GM12891 (cell line): ENCODE data around the gene NLRP6. TPM values are rescaled to one million over a fixed set of nuclear protein-coding genes. Genes with fewer than 3 reads are reported as not detected.
A peak's percentile ranks its signal among the peaks of the same experiment; 100 is the strongest.
"Not testable (repeated sequence)": the region's sequence is repeated elsewhere in the genome, so short reads cannot be mapped to it uniquely, and the experiment has no call there.

Experiments
- DNase-seq: peaks from one replicate; pipeline ENCODE4 v3.0.0; 2011; ENCODE audit warnings: low spot score; ENCODE audit not compliant: insufficient read length
- FAIRE-seq: peaks from 2 replicates; lab custom pipeline; 2011; peaks lifted over from hg19 to GRCh38; lab: Jason Lieb, UNC
- PAX5 ChIP-seq: IDR thresholded peaks from 2 replicates; pipeline ENCODE4 v1.6.1; 2011; ENCODE audit warnings: low read length, moderate library complexity, mild to moderate bottlenecking; ENCODE audit not compliant: insufficient read depth, severe bottlenecking
- POLR2A ChIP-seq: IDR thresholded peaks from 2 replicates; pipeline ENCODE4 v1.6.1; 2011; ENCODE audit warnings: low read depth, low read length, control low read depth
- POLR2AphosphoS5 ChIP-seq: IDR thresholded peaks from 2 replicates; pipeline ENCODE4 v1.6.1; 2011; ENCODE audit warnings: low read depth, low read length, control low read depth
- POU2F2 ChIP-seq: IDR thresholded peaks from 2 replicates; pipeline ENCODE4 v1.6.1; 2011; ENCODE audit warnings: low read depth, mild to moderate bottlenecking, control low read depth, low read length, moderate library complexity
- SPI1 ChIP-seq: IDR thresholded peaks from 2 replicates; pipeline ENCODE4 v1.6.1; 2011; ENCODE audit warnings: low read depth, low read length, control low read depth
- TAF1 ChIP-seq: IDR thresholded peaks from 2 replicates; pipeline ENCODE4 v1.6.1; 2011; ENCODE audit warnings: low read depth, low read length, control low read depth
- polyA plus RNA-seq: library from polyadenylated mRNA; unstranded; fragments of >200 nt; gene quantifications from one replicate; pipeline ENCODE4 v1.2.1, GENCODE V29; 2012; ENCODE audit warnings: low read depth, missing spikeins, inconsistent platforms; ENCODE audit not compliant: missing spikeins

Gene NLRP6
- polyA plus RNA-seq: 0.04 TPM

GRCh38 chr11:278001-278951 lies at the start of gene NLRP6:
Gene NLRP6 (plus strand): TSS chr11:278407. CDS start chr11:278570, 163 bp downstream.
- no peak for FAIRE-seq
- no peak for TF ChIP-seq POU2F2
- TF ChIP-seq POLR2AphosphoS5: no peak
- no peak for TF ChIP-seq PAX5
- no peak for TF ChIP-seq SPI1
- no peak for TF ChIP-seq TAF1

DNA sequence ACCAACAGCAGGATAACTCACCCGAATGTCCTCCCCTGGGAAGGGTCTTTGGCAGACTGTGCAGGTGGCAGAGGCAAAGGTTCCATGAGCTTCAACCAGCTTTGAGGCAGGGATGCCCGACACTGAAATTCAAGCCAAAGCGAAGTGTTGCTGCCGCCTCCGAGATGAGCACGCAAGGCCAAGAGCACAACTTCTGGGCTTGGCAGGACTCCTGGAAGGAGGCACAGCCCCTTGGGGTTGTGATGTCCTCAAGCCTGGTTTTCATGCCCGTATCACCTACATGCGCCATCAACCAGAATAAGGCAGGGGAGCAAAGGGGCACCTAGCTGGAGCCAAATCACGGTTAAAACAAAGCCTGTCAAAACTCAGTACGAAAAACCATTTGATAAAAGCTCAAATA lies 47.8 kb upstream of the NLRP6 start:
- DNase-seq (no peak), FAIRE-seq (no peak)
- TF ChIP-seq SPI1 (no peak), PAX5 (no peak), POLR2AphosphoS5 (no peak), POLR2A (no peak), TAF1 (no peak)

More at GRCh38 chr11:278001-278951, at the start of gene NLRP6:
- peak; percentile 24 for DNase-seq

DNA sequence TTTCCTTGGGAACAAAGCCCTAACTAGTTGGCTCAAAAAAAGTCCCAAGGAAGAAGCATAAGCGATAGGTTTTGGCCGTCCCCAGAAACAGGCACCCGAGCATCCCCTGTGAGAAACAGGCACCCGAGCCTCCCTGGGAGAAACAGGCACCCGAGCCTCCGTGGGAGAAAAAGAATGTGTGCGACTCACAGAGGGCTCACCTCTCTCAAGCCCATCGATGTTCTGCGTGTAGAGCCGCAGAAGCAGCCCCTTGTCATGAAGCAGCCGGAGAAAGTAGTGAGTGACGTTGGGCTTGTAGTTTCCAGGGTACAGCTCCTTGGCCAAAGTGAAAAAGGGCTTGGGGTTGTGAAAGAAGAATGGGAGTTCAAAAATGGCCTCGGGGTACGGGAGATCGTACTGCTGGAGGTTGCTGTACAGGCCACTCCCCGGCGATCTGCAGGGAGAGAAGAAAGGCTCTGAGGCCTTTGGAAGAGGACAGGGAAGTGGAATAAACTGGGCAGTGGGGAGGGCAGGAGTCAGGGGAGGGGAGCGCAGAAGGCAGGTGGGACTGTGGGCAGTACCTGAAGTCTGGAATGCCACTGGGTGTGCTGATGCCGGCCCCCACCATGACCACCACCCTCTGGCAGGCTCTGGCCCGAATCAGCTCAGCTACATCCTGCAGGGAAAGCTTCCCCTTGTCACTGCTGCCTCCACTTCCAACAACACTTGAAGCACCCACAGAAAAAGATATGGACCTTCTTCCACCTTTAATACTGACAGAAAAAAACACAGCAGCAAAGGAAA lies 45.2 kb upstream of the NLRP6 start:
- FAIRE-seq (no peak), DNase-seq (no peak)
- TF ChIP-seq TAF1: no peak
- no peak for TF ChIP-seq POLR2AphosphoS5
- TF ChIP-seq POLR2A: no peak
- no peak for TF ChIP-seq SPI1
- TF ChIP-seq POU2F2: no peak
- no peak for TF ChIP-seq PAX5

DNA sequence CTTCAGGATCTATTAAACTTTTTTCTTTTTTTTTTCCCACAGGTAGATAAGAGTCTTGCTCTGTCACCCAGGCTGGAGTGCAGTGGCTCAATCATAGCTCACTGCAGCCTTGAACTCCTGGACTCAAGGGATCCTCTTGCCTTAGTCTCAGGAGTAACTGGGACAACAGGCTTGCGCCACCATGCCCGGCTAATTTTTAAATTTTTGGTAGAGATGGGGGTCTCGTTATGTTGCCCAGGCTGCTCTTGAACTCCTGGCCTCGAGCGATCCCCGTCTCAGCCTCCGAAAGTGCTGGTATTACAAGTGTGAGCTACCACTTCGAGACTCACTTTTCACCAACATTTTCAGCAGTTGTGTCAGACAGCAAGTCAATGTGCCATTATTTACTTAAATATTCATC lies 43.0 kb upstream of the NLRP6 start:
- FAIRE-seq: no peak
- TF ChIP-seq POLR2A (no peak), SPI1 (no peak), TAF1 (no peak), POLR2AphosphoS5 (no peak), PAX5 (no peak), POU2F2 (no peak)
- DNase-seq: no peak

- no peak for DNase-seq
- no peak for FAIRE-seq
- TF ChIP-seq POU2F2: no peak
- no peak for TF ChIP-seq TAF1
- TF ChIP-seq SPI1: no peak
- TF ChIP-seq POLR2AphosphoS5: no peak
- TF ChIP-seq POLR2A: no peak
- TF ChIP-seq PAX5: no peak
Observed at GRCh38 chr11:235609-235996, 42.6 kb upstream of the NLRP6 start.

GRCh38 chr11:235997-236773 lies 42.0 kb upstream of the NLRP6 start, which contains the start of gene SIRT3:
Gene SIRT3 (minus strand): TSS chr11:236342. CDS start chr11:236328, 14 bp downstream.
- DNase-seq (peak; percentile 94), FAIRE-seq (no peak)
- no peak for TF ChIP-seq POLR2AphosphoS5
- no peak for TF ChIP-seq POU2F2
- peak; percentile 43; the same call in 1 of the 2 replicates for TF ChIP-seq TAF1
- TF ChIP-seq POLR2A: peak; percentile 60
- no peak for TF ChIP-seq PAX5
- no peak; the same call in 1 of the 2 replicates for TF ChIP-seq SPI1

DNA sequence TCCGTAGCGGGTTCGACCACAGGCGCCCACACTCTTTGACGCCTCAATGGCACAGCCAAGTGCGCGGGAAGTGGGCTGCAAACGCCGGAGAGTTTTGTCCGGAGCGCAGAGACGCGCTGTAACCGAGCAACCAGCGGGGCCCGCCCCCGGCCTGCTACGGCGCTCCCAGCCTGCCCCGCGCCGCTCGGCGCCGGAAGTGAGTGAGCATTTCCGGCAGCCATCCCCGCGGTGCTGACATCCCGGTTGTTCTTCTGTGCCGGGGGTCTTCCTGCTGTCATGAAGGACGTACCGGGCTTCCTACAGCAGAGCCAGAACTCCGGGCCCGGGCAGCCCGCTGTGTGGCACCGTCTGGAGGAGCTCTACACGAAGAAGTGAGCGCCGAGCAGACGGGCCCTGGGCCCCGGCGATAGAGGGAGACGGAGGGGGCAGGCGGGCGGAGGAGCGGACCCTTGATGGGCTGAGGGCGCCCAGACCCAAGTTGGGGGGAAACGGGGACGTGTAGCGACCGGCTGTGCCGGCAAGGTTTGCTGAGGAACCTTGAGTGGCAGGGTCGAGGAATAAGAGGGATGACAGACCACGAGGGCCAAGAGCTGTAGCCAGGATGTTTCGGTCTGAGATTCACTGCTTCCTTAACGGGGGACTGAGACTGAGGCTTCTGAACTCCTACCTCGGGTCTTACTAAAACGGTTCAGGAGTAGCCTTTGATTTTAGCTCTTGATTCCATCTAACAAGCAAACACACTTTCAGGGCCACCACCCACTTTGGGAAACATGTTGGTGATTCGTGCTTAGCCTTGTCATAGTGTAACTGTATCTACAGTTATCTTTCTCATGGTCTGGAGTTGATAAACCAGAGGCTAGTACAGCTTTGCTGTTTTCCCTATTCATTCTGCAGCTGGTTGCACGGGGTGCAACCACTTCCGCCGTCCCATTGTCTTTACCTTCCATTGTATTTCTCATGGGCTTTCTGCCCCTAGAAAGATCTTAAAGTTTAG lies 41.1 kb upstream of the NLRP6 start, which contains the start of gene PSMD13:
Gene PSMD13, plus strand, starts transcription at position 203 of the 994 bp plus-strand sequence. Its CDS starts 74 bp downstream, at position 277.
- TF ChIP-seq TAF1 (peak; percentile 82), SPI1 (no peak), POU2F2 (no peak), POLR2AphosphoS5 (peak; percentile 82), POLR2A (peak; percentile 64; the same call in 1 of the 2 replicates), PAX5 (peak; percentile 14)
- DNase-seq (peak; percentile 90), FAIRE-seq (peak; percentile 99)

DNA sequence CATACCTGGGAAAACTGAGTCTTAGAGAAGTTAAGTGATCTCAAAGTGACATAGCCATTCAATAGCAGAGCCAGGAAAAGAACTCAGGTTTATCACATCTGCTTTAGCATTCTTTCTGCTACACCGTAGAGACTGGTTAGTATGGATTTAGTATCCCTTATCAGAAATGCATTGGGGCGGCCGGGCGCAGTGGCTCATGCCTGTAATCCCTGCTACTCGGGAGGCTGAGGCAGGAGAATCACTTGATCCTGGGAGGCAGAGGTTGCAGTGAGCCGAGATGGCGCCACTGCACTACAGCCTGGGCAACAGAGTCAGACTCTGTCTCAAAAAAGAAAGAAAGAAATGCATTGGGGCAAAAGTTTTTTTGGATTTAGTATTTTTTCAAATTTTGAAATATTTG lies 39.9 kb upstream of the NLRP6 start:
- not testable (repeated sequence) for DNase-seq, FAIRE-seq
